ENCODE results near the gene DNMT3A.

GRCh38 chr2:25276569-25277465 is 64.9 kb downstream of the DNMT3A start:
- TF ChIP-seq POLR2A (IDR thresholded peaks at IDR 0.05) = no peak
- peak; percentile 32 to 70 (median 56) for TF ChIP-seq CTCF (IDR thresholded peaks at IDR 0.05)
